Activated CD8-positive, alpha-beta T cell treated with anti-CD3 and anti-CD28 coated beads, Interleukin-2, amount 10 ng/mL, durations not matched to agents 7 days and 5 days (primary cell): ENCODE results near the gene TNRC18. TPM values are rescaled to one million over a fixed set of nuclear protein-coding genes. Genes with fewer than 3 reads are reported as not detected.

Experiments used
- ATAC-seq: fragments of 150-1000 bp; cut with Tn5 transposase; one replicate; pipeline ENCODE4 v1.10.0; 2021; ENCODE audit warnings: moderate library complexity
- CTCF ChIA-PET: fragments of 350-600 bp; sonication (Branson Sonifier 250); formaldehyde crosslinking; loops from one replicate; lab custom pipeline; 2021; ENCODE audit warnings: antibody characterized with exemption; lab: Charles Lee
- POLR2A ChIA-PET: fragments of 350-600 bp; sonication (Branson Sonifier 250); formaldehyde crosslinking; loops from one replicate; lab custom pipeline; 2021; ENCODE audit warnings: antibody characterized with exemption; lab: Charles Lee
- DNase-seq: peaks from one replicate; pipeline ENCODE4 v3.0.0-alpha.2; 2020
- H3K27ac Mint-ChIP-seq: one replicate; pipeline ENCODE4 v1.8.0; 2021; ENCODE audit warnings: mild to moderate bottlenecking, mixed read lengths
- H3K27me3 Mint-ChIP-seq: one replicate; pipeline ENCODE4 v1.8.0; 2021; ENCODE audit warnings: low read depth, mixed read lengths
- H3K36me3 Mint-ChIP-seq: one replicate; pipeline ENCODE4 v1.8.0; 2021; ENCODE audit warnings: low read depth, mixed read lengths
- H3K4me1 Mint-ChIP-seq: one replicate; pipeline ENCODE4 v1.8.0; 2021; ENCODE audit warnings: low read depth, mixed read lengths
- H3K4me3 Mint-ChIP-seq: one replicate; pipeline ENCODE4 v1.8.0; 2021; ENCODE audit warnings: mild to moderate bottlenecking, mixed read lengths
- H3K9me3 Mint-ChIP-seq: one replicate; pipeline ENCODE4 v1.8.0; 2022; ENCODE audit warnings: mixed read lengths; ENCODE audit not compliant: insufficient read depth
- total RNA-seq, 2 experiments: library from RNA; stranded (reverse); gene quantifications; one replicate each; pipeline ENCODE4 v1.2.3, GENCODE V29; 2021

TNRC18 gene
- total RNA-seq, 2 experiments from 2014 or later = 46.1 to 52.1 TPM

- Mint-ChIP-seq H3K9me3 (peaks cover 4% of the 10 kb centered on the region), H3K4me3 (no peak overlapping the region), H3K27ac (no peak overlapping the region), H3K4me1 (no peaks in the 10 kb centered on the region), H3K27me3 (peaks cover 20% of the 10 kb centered on the region), H3K36me3 (peaks cover 10% of the 10 kb centered on the region)
- ChIA-PET CTCF (no interaction called here), POLR2A (no interaction called here)
- ATAC-seq = no peak
- no peak for DNase-seq
These were observed 11.8 kb upstream of the TNRC18 start for GRCh38 chr7:5435291-5436002.

- DNase-seq = no peak
- peaks cover 18% of the 10 kb centered on the region for H3K4me1 Mint-ChIP-seq
- peaks cover 4% of the 10 kb centered on the region for H3K9me3 Mint-ChIP-seq
- CTCF ChIA-PET = no interaction called here
- no peak for ATAC-seq
- H3K36me3 Mint-ChIP-seq = peaks cover 10% of the 10 kb centered on the region
- POLR2A ChIA-PET = no interaction called here
- H3K27ac Mint-ChIP-seq = no peak overlapping the region
- H3K4me3 Mint-ChIP-seq = no peak overlapping the region
- H3K27me3 Mint-ChIP-seq = peaks cover 37% of the 10 kb centered on the region
These were observed 9.5 kb upstream of the TNRC18 start for GRCh38 chr7:5433181-5433580.

- Mint-ChIP-seq H3K27me3 (peaks cover 38% of the 10 kb centered on the region), H3K9me3 (peaks cover 4% of the 10 kb centered on the region), H3K4me3 (no peak overlapping the region), H3K4me1 (peaks cover 18% of the 10 kb centered on the region), H3K27ac (no peak overlapping the region), H3K36me3 (peaks cover 9% of the 10 kb centered on the region)
- DNase-seq = no peak
- CTCF ChIA-PET = no interaction called here
- POLR2A ChIA-PET = no interaction called here
- ATAC-seq = no peak
These were observed 9.1 kb upstream of the TNRC18 start for GRCh38 chr7:5432691-5433090.

GRCh38 chr7:5431560-5432015, 8.0 kb upstream of the TNRC18 start:
- Mint-ChIP-seq H3K36me3 (peaks cover 4% of the 10 kb centered on the region), H3K4me1 (peaks cover 21% of the 10 kb centered on the region), H3K9me3 (peaks cover 4% of the 10 kb centered on the region), H3K27me3 (peaks cover 46% of the 10 kb centered on the region), H3K4me3 (no peak overlapping the region), H3K27ac (no peak overlapping the region)
- ChIA-PET POLR2A (no interaction called here), CTCF (interaction anchor here (1.4 kb wide), 1 partner anchor 10 kb away, joined by 4 read pairs; no protein-coding TSS in a partner anchor)
- DNase-seq (no peak), ATAC-seq (no peak)

- Mint-ChIP-seq H3K4me1 (peaks cover 28% of the 10 kb centered on the region), H3K27me3 (peaks cover 54% of the 10 kb centered on the region), H3K9me3 (peaks cover 4% of the 10 kb centered on the region), H3K27ac (no peak overlapping the region), H3K4me3 (no peak overlapping the region), H3K36me3 (peaks cover 4% of the 10 kb centered on the region)
- ChIA-PET CTCF (no interaction called here), POLR2A (no interaction called here)
- ATAC-seq (no peak), DNase-seq (no peak)
These were observed 6.9 kb upstream of the TNRC18 start for GRCh38 chr7:5430612-5430947.

- H3K4me1 Mint-ChIP-seq = peaks cover 32% of the 10 kb centered on the region
- H3K4me3 Mint-ChIP-seq = peak overlapping the region; percentile 50
- POLR2A ChIA-PET = interaction anchor here (0.7 kb wide), 1 partner anchor 618 kb away, joined by 3 read pairs; no protein-coding TSS in a partner anchor
- DNase-seq = no peak
- CTCF ChIA-PET = no interaction called here
- peaks cover 59% of the 10 kb centered on the region for H3K27me3 Mint-ChIP-seq
- peak; percentile 21 for ATAC-seq
- peaks cover 4% of the 10 kb centered on the region for H3K36me3 Mint-ChIP-seq
- peaks cover 4% of the 10 kb centered on the region for H3K9me3 Mint-ChIP-seq
- no peak overlapping the region for H3K27ac Mint-ChIP-seq
These were observed 6.4 kb upstream of the TNRC18 start for GRCh38 chr7:5429857-5430611.

GRCh38 chr7:5429253-5429856, 5.7 kb upstream of the TNRC18 start:
- Mint-ChIP-seq H3K4me1 (peaks cover 37% of the 10 kb centered on the region), H3K4me3 (peak overlapping the region; percentile 50), H3K9me3 (peaks cover 4% of the 10 kb centered on the region), H3K27ac (peak overlapping the region; percentile 39), H3K36me3 (peaks cover 4% of the 10 kb centered on the region), H3K27me3 (peaks cover 65% of the 10 kb centered on the region)
- POLR2A ChIA-PET = interaction anchor here (0.7 kb wide), 1 partner anchor 617 kb away, joined by 3 read pairs; no protein-coding TSS in a partner anchor
- DNase-seq = peak; percentile 46
- peak; percentile 31 for ATAC-seq
- CTCF ChIA-PET = interaction anchor here (0.6 kb wide), 1 partner anchor 61 kb away, joined by 3 read pairs; no protein-coding TSS in a partner anchor

GRCh38 chr7:5428478-5429252, 5.0 kb upstream of the TNRC18 start:
- POLR2A ChIA-PET = no interaction called here
- Mint-ChIP-seq H3K36me3 (peaks cover 4% of the 10 kb centered on the region), H3K4me1 (peaks cover 40% of the 10 kb centered on the region), H3K27me3 (peaks cover 69% of the 10 kb centered on the region), H3K27ac (no peak overlapping the region), H3K9me3 (peaks cover 4% of the 10 kb centered on the region), H3K4me3 (peak overlapping the region; percentile 50)
- no peak for ATAC-seq
- DNase-seq = no peak
- CTCF ChIA-PET = interaction anchor here (0.6 kb wide), 1 partner anchor 61 kb away, joined by 3 read pairs; no protein-coding TSS in a partner anchor

- H3K4me1 Mint-ChIP-seq = peaks cover 52% of the 10 kb centered on the region
- H3K9me3 Mint-ChIP-seq = no peaks in the 10 kb centered on the region
- H3K27ac Mint-ChIP-seq = no peak overlapping the region
- no peaks in the 10 kb centered on the region for H3K36me3 Mint-ChIP-seq
- DNase-seq (no peak), ATAC-seq (no peak)
- ChIA-PET POLR2A (no interaction called here), CTCF (interaction anchor here (0.6 kb wide), 1 partner anchor 11 kb away, joined by 3 read pairs; no protein-coding TSS in a partner anchor)
- peak overlapping the region; percentile 8 for H3K4me3 Mint-ChIP-seq
- H3K27me3 Mint-ChIP-seq = peaks cover 66% of the 10 kb centered on the region
These were observed 2.5 kb upstream of the TNRC18 start for GRCh38 chr7:5426226-5426475.

GRCh38 chr7:5425507-5426225, 2.0 kb upstream of the TNRC18 start:
- ChIA-PET CTCF (interaction anchor here (0.6 to 1.6 kb wide), 2 partner anchors 11 to 29 kb away, joined by 3 to 4 read pairs; no protein-coding TSS in a partner anchor), POLR2A (no interaction called here)
- H3K4me1 Mint-ChIP-seq = peaks cover 52% of the 10 kb centered on the region
- no peak for DNase-seq
- no peak for ATAC-seq
- no peaks in the 10 kb centered on the region for H3K36me3 Mint-ChIP-seq
- no peaks in the 10 kb centered on the region for H3K9me3 Mint-ChIP-seq
- H3K4me3 Mint-ChIP-seq = peak overlapping the region; percentile 5
- peaks cover 67% of the 10 kb centered on the region for H3K27me3 Mint-ChIP-seq
- no peak overlapping the region for H3K27ac Mint-ChIP-seq
